Right lobe of liver (tissue), 6 donors: ENCODE results near the gene RAB14. TPM values are rescaled to one million over a fixed set of nuclear protein-coding genes. Genes with fewer than 3 reads are reported as not detected.

Experiments
- ATAC-seq, 4 donors: fragments of 200-7000 bp; cut with Tn5 transposase; one replicate each; pipeline ENCODE4 v1.9.1; 2020; ENCODE audit warnings: mild to moderate bottlenecking in 4 of 4, moderate library complexity in 4 of 4
- DNase-seq, 3 donors: peaks; one replicate each; pipeline ENCODE4 v3.0.0-alpha.2; 2020
- H3K27ac ChIP-seq, 3 donors: fragments of 200-600 bp; one replicate each; pipeline ENCODE4 v1.8.0; 2022
- H3K27me3 ChIP-seq, 2 donors: fragments of 200-600 bp; one replicate each; pipeline ENCODE4 v1.8.0; 2022
- H3K36me3 ChIP-seq, 4 donors: fragments of 200-600 bp; sonication (generic) in 1 of 4; one replicate each; pipeline versions ENCODE4 v1.5.1 to v1.8.0; 2017 to 2022; ENCODE audit warnings: control low read depth in 1 of 4
- H3K4me1 ChIP-seq, 4 donors: fragments of 200-600 bp; sonication (generic) in 1 of 4; one replicate each; pipeline versions ENCODE4 v1.5.1 to v1.8.0; 2017 to 2022; ENCODE audit warnings: control low read depth in 1 of 4
- H3K4me3 ChIP-seq, 3 donors: fragments of 200-600 bp; one replicate each; pipeline ENCODE4 v1.8.0; 2022
- H3K9me3 ChIP-seq, 4 donors: fragments of 200-600 bp; sonication (generic) in 1 of 4; one replicate each; pipeline versions ENCODE4 v1.5.1 to v1.8.0; 2017 to 2022; ENCODE audit warnings: control low read depth in 1 of 4
- POLR2A ChIP-seq: fragments of 450-650 bp; IDR thresholded peaks from one replicate; pipeline ENCODE4 v1.6.1; 2017; ENCODE audit warnings: antibody characterized with exemption, mild to moderate bottlenecking
- WGBS: methylation state at CpG from one replicate; pipeline ENCODE4 v1.1.6; 2018; ENCODE audit warnings: low coverage, low lambda C conversion rate; ENCODE audit not compliant: insufficient coverage; ENCODE audit errors: missing lambda C conversion rate; 5-methylcytosine and 5-hydroxymethylcytosine counted together
- intact Hi-C, 2 donors: fragments of 100-400 bp; cut with DNase I; formaldehyde crosslinking; loops; one replicate each; pipeline versions ENCODE4 v1.11.2 to v1.14.1; 2022
- long read RNA-seq: library from polyadenylated mRNA; unstranded; transcript quantifications from one replicate; pipeline ENCODE4 v2.0.0, GENCODE V29; 2019
- total RNA-seq, 6 experiments: library from RNA; depleted of rRNA in 2 of 6; stranded (reverse); fragments of >200 nt in 2 of 6; fragmentation: NEBNext Ultra II Directional in 3 of 6; extraction: Animal tissue kit (Norgen Biotek cat#: 25700) in 3 of 6; gene quantifications; one replicate each; pipeline versions ENCODE4 v1.1.0 to v1.2.4, GENCODE V29; 2016 to 2023
- TF ChIP-seq, protein P1 (sequence below), 4 donors: fragments of 200-600 bp in 3 of 4; fragments of 450-650 bp in 1 of 4; IDR thresholded peaks; one replicate each; pipeline versions ENCODE4 v1.5.1 to v1.8.0; 2016 to 2022; ENCODE audit warnings: antibody characterized with exemption in 4 of 4, mild to moderate bottlenecking in 2 of 4
- donor health status: DM: no; HTN: yes; CAD: no.
- donor health status: DM: no; HTN: no; CAD: no.
- donor health status: DM: no; HTN: no; CAD: no.
- donor health status: DM: no; HTN: yes; CAD: no.
- donor health status: DM: no; HTN: yes; CAD: no.

RAB14 gene
- 10 to 100 TPM; 29.0 to 65.1 (median 53.5) TPM for total RNA-seq
- long read RNA-seq, full-length matches to known transcripts = 2 of 7 reads
- long read RNA-seq, partial matches to known transcripts = 1 of 7 reads
- long read RNA-seq, other reads (novel, unspliced or antisense) = 4 of 7 reads

DNA sequence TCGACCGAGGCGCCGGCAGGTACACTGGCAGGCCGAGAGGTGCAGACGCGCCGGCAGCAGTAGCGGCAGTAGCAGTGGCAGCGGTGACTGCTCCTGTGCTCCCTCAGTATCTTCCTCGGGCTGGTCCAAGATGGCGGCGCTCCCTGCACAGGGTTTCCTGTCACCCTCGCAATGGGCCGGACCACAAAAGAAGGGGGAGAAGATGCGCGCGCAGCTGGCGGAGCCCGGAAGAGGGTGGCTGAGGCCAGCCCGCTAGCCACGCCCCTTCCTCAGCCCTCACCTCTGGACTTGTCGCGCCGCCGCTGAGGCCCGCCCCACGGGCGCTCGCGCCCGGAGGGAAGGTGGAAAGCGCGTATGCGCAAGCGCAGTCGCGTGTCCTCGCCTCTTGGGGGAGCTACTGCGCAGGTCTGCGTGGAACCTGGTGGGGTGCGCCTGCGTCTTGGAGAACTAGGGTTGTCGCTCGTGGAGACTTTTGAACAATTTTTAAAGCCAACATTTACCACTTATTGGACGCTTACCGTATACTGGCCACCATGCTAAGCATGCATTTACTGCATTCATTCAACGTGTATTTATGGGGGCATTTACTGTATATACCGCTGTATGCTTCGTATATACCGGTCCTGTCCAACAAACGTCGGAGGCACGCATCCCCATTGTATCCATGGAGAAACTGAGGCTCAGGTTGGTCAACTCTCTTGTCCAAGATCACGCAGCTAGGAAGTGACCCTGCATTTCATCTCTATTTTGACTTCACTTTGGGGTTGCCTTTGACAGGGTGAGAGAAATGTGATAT lies at the start of gene RAB14:
Gene RAB14, minus strand, starts transcription at position 132 of the 796 bp plus-strand sequence. CDS start 8,457 bp downstream, outside the sequence.
- peak within 1 kb of the TSS; percentile 89 to 92 (median 91) for H3K27ac ChIP-seq
- WGBS = 5% methylated on average over 11 of the region's 55 CpGs
- TF ChIP-seq, protein P1, sequence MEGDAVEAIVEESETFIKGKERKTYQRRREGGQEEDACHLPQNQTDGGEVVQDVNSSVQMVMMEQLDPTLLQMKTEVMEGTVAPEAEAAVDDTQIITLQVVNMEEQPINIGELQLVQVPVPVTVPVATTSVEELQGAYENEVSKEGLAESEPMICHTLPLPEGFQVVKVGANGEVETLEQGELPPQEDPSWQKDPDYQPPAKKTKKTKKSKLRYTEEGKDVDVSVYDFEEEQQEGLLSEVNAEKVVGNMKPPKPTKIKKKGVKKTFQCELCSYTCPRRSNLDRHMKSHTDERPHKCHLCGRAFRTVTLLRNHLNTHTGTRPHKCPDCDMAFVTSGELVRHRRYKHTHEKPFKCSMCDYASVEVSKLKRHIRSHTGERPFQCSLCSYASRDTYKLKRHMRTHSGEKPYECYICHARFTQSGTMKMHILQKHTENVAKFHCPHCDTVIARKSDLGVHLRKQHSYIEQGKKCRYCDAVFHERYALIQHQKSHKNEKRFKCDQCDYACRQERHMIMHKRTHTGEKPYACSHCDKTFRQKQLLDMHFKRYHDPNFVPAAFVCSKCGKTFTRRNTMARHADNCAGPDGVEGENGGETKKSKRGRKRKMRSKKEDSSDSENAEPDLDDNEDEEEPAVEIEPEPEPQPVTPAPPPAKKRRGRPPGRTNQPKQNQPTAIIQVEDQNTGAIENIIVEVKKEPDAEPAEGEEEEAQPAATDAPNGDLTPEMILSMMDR (IDR thresholded peaks at IDR 0.05) = peak; percentile 47 to 80 (median 54)
- peak; percentile 63 for TF ChIP-seq POLR2A
- peak; percentile 100 for DNase-seq
- no peaks in the 10 kb centered on the region for H3K9me3 ChIP-seq
- ATAC-seq = peak; percentile 89 to 95 (median 92)
- H3K4me1 ChIP-seq = peaks cover 0 to 25% (median 7%) of the 10 kb centered on the region in 4 donors
- no peaks in the 10 kb centered on the region for H3K36me3 ChIP-seq
- no peaks in the 10 kb centered on the region for H3K27me3 ChIP-seq
- intact Hi-C loops = no loop called here
- peak within 1 kb of the TSS; percentile 67 to 82 (median 79) for H3K4me3 ChIP-seq

DNA sequence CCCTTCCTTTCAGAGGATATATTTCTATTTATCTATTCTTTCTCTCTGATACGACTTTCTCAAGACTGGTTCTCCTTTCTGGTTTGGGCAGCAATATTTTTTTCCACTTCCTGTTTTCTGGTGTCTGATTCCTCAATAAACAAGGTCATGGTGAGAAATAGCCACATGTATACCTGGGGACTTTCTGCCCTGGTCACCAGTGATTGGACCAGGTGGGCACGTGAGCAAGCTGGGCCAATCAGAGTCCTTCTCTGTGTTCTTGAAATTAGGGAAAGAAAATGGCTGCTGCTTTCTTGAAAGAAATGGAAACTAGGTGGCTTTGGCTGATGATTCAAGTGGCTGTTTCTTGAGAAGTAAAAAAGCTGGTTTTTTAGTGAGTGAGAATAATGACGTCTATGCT lies 47.9 kb upstream of the RAB14 start:
- Histone ChIP-seq H3K4me1 (no peaks in the 10 kb centered on the region), H3K36me3 (no peaks in the 10 kb centered on the region), H3K27me3 (no peaks in the 10 kb centered on the region), H3K27ac (no peak overlapping the region), H3K4me3 (no peak overlapping the region), H3K9me3 (no peaks in the 10 kb centered on the region)
- no peak for TF ChIP-seq POLR2A
- TF ChIP-seq, protein P1 (IDR thresholded peaks at IDR 0.05) = no peak
- peak in 2 of 4 donors; percentile 40 to 52 for ATAC-seq
- no peak for DNase-seq
- 61% methylated on average over 3 of the region's 3 CpGs for WGBS
- intact Hi-C loops = no loop called here

DNA sequence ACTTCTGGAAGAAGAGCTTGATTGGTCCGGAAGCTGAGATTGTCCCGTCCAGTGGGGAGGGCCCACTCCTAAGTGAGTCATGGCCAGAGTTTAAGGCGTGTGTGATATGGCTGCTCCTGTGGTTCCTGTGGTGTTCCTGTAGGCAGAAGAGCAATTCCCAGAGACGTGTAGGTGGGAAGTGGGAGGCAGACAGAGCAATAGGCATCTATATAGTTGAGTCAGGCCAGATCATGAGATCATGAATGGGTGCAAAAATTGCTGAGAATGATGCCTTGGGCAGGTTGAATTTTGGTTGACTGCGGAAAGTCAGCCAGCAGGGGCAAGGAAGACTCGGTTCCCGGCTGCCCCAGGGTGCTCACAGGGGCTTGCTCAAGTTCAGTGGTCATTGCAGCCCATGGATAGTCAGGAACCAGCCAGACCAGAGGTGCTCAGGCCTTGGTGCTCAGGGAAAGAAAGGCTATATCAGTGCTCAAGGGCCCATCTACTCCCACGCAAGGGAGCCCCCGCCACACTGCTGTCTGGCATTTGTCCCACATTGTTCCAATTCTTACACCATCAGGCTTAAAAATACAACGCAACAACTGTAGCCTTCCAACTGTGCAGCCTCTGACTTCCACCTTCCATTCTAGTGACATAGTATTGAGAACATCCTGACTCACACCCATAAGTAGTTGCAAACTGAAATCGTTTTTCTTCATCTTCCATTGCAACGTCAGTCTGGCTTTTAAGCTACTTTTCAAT lies 45.3 kb upstream of the RAB14 start:
- no peaks in the 10 kb centered on the region for H3K4me1 ChIP-seq
- no peaks in the 10 kb centered on the region for H3K27me3 ChIP-seq
- no peak for ATAC-seq
- H3K36me3 ChIP-seq = no peaks in the 10 kb centered on the region
- 74% methylated on average over 5 of the region's 12 CpGs for WGBS
- H3K9me3 ChIP-seq = no peaks in the 10 kb centered on the region
- TF ChIP-seq POLR2A = no peak
- TF ChIP-seq, protein P1 (IDR thresholded peaks at IDR 0.05) = no peak
- H3K4me3 ChIP-seq = no peak overlapping the region
- H3K27ac ChIP-seq = no peak overlapping the region
- DNase-seq = no peak
- intact Hi-C loops = no loop called here

DNA sequence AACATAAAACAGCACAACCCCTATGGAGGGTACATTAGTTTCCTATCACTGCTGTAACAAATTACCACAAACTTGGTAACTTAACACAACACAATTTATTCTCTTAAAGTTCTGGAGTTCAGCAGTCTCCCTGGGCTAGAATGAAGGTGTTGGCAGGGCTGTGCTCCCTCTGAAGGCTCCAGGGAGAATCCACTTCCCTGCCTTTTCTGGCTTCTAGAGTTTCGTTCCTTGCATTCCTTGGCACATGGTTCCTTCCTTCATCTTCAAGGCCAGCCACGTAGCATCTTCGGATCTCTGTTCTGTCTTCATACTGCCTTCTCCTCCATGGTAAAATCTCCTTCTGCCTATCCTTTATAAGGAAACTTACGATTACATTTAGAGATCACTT lies 41.3 kb upstream of the RAB14 start:
- WGBS = 86% methylated on average over 4 of the region's 4 CpGs
- H3K36me3 ChIP-seq = no peaks in the 10 kb centered on the region
- no peaks in the 10 kb centered on the region for H3K4me1 ChIP-seq
- DNase-seq = no peak
- H3K9me3 ChIP-seq = no peaks in the 10 kb centered on the region
- H3K27me3 ChIP-seq = no peaks in the 10 kb centered on the region
- intact Hi-C loops = no loop called here
- no peak for ATAC-seq
- H3K4me3 ChIP-seq = no peak overlapping the region
- TF ChIP-seq, protein P1 (IDR thresholded peaks at IDR 0.05) = no peak
- TF ChIP-seq POLR2A = no peak
- H3K27ac ChIP-seq = no peak overlapping the region
